Kidney capillary endothelial cell (primary cell): ENCODE data around the gene ABTB2.

Experiments
- DNase-seq: peaks from one replicate; pipeline ENCODE4 v3.0.0-alpha.2; 2018; ENCODE audit warnings: low spot score

Gene ABTB2

GRCh38 chr11:34284811-34285481, 72.9 kb downstream of the ABTB2 start:
- no peak for DNase-seq

- DNase-seq, result no peak
These were observed 73.7 kb downstream of the ABTB2 start for GRCh38 chr11:34284156-34284555.

- DNase-seq, result no peak
These were observed 76.6 kb downstream of the ABTB2 start for GRCh38 chr11:34280945-34281872.

GRCh38 chr11:34278693-34279297, 79.0 kb downstream of the ABTB2 start:
- no peak for DNase-seq

GRCh38 chr11:34278175-34278574, 79.6 kb downstream of the ABTB2 start:
- no peak for DNase-seq

GRCh38 chr11:34277171-34277570, 80.6 kb downstream of the ABTB2 start:
- DNase-seq, result no peak

GRCh38 chr11:34276352-34276864, 81.4 kb downstream of the ABTB2 start:
- no peak for DNase-seq

GRCh38 chr11:34275486-34275885, 82.3 kb downstream of the ABTB2 start:
- DNase-seq, result no peak

- no peak for DNase-seq
These were observed 83.0 kb downstream of the ABTB2 start for GRCh38 chr11:34274712-34275398.

GRCh38 chr11:34273099-34273498, 84.7 kb downstream of the ABTB2 start:
- DNase-seq, result no peak

GRCh38 chr11:34271727-34272126, 86.1 kb downstream of the ABTB2 start:
- no peak for DNase-seq

- no peak for DNase-seq
These were observed 87.1 kb downstream of the ABTB2 start for GRCh38 chr11:34270711-34271110.

- DNase-seq, result no peak
These were observed 88.0 kb downstream of the ABTB2 start for GRCh38 chr11:34269694-34270245.

GRCh38 chr11:34268906-34269430, 88.8 kb downstream of the ABTB2 start:
- DNase-seq, result no peak

GRCh38 chr11:34267417-34267816, 90.4 kb downstream of the ABTB2 start:
- no peak for DNase-seq

GRCh38 chr11:34267013-34267412, 90.8 kb downstream of the ABTB2 start:
- DNase-seq, result no peak

GRCh38 chr11:34266090-34266912, 91.5 kb downstream of the ABTB2 start:
- DNase-seq, result no peak

- no peak for DNase-seq
These were observed 93.3 kb downstream of the ABTB2 start for GRCh38 chr11:34264303-34265110.

- no peak for DNase-seq
These were observed 94.2 kb downstream of the ABTB2 start for GRCh38 chr11:34263441-34264091.
